ENCODE measurements around the gene DDIT4. TPM values are rescaled to one million over a fixed set of nuclear protein-coding genes. Genes with fewer than 3 reads are reported as not detected.
A peak's percentile ranks its signal among the peaks of the same experiment; 100 is the strongest.

Gene DDIT4
- total RNA-seq, 2 donors from 2014 or later = 45.5 to 147 TPM

- Histone ChIP-seq H3K4me1 (peaks cover 16% of the 10 kb centered on the region), H3K9ac (ENCODE audit: low read depth in 2 of 2, low read length in 2 of 2) (peak overlapping the region; percentile 60 to 83), H3K27me3 (no peaks in the 10 kb centered on the region), H3K36me3 (no peaks in the 10 kb centered on the region), H3K27ac (peak overlapping the region; percentile 90), H3K9me3 (no peaks in the 10 kb centered on the region), H3K4me3 (peak overlapping the region; percentile 48)
- DNase-seq = peak; percentile 46
- TF ChIP-seq, protein P1, sequence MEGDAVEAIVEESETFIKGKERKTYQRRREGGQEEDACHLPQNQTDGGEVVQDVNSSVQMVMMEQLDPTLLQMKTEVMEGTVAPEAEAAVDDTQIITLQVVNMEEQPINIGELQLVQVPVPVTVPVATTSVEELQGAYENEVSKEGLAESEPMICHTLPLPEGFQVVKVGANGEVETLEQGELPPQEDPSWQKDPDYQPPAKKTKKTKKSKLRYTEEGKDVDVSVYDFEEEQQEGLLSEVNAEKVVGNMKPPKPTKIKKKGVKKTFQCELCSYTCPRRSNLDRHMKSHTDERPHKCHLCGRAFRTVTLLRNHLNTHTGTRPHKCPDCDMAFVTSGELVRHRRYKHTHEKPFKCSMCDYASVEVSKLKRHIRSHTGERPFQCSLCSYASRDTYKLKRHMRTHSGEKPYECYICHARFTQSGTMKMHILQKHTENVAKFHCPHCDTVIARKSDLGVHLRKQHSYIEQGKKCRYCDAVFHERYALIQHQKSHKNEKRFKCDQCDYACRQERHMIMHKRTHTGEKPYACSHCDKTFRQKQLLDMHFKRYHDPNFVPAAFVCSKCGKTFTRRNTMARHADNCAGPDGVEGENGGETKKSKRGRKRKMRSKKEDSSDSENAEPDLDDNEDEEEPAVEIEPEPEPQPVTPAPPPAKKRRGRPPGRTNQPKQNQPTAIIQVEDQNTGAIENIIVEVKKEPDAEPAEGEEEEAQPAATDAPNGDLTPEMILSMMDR (IDR thresholded peaks at IDR 0.05) = no peak
- intact Hi-C loops (cut with DNase I) = no loop called here
Observed at GRCh38 chr10:72260976-72261783, 12.5 kb upstream of the DDIT4 start.

GRCh38 chr10:72261784-72262404 lies 11.8 kb upstream of the DDIT4 start:
- TF ChIP-seq, protein P1 (IDR thresholded peaks at IDR 0.05) = no peak
- peak overlapping the region in 1 of 2 donors; percentile 83 for H3K9ac ChIP-seq (ENCODE audit: low read depth in 2 of 2, low read length in 2 of 2)
- no peak overlapping the region for H3K4me3 ChIP-seq

GRCh38 chr10:72263613-72264241 lies 10.0 kb upstream of the DDIT4 start:
- no peak overlapping the region for H3K9ac ChIP-seq (ENCODE audit: low read depth in 2 of 2, low read length in 2 of 2)
- H3K4me3 ChIP-seq = no peak overlapping the region
- H3K27me3 ChIP-seq = no peaks in the 10 kb centered on the region
- DNase-seq = peak; percentile 71
- intact Hi-C loops (cut with DNase I) = no loop called here
- H3K36me3 ChIP-seq = no peaks in the 10 kb centered on the region
- peak overlapping the region; percentile 55 for H3K27ac ChIP-seq
- peaks cover 16% of the 10 kb centered on the region for H3K4me1 ChIP-seq
- no peaks in the 10 kb centered on the region for H3K9me3 ChIP-seq
- TF ChIP-seq, protein P1 (IDR thresholded peaks at IDR 0.05) = no peak

More at GRCh38 chr10:72261784-72262404, 11.8 kb upstream of the DDIT4 start:
- no peaks in the 10 kb centered on the region for H3K9me3 ChIP-seq
- no peaks in the 10 kb centered on the region for H3K36me3 ChIP-seq
- DNase-seq = no peak
- peaks cover 16% of the 10 kb centered on the region for H3K4me1 ChIP-seq
- H3K27ac ChIP-seq = peak overlapping the region; percentile 90
- intact Hi-C loops (cut with DNase I) = no loop called here
- H3K27me3 ChIP-seq = no peaks in the 10 kb centered on the region

DNA sequence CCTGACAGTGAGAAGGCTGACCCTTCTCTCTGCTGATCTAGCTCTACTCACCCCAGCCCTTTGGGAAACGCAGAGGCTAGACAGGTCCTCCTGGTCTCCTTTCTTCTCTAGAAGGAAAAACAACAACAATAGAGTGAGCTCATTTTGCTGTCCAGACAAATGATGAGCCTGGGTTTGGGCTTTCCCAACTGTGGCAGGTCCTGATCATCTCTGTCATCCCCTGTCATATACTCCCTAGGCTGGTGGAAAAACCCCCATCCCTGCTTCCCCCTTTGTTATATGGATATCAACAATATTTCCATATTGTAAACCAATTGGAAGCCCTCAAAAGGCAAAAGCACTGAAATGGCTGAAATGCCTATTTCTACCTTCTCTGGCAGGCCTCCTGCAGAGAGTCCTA lies 9.2 kb upstream of the DDIT4 start:
- intact Hi-C loops (cut with DNase I) = no loop called here
- Histone ChIP-seq H3K9ac (ENCODE audit: low read depth in 2 of 2, low read length in 2 of 2) (no peak overlapping the region), H3K27me3 (no peaks in the 10 kb centered on the region), H3K4me1 (peaks cover 16% of the 10 kb centered on the region), H3K27ac (no peak overlapping the region), H3K9me3 (no peaks in the 10 kb centered on the region), H3K36me3 (no peaks in the 10 kb centered on the region), H3K4me3 (no peak overlapping the region)
- DNase-seq = no peak
- TF ChIP-seq, protein P1 (IDR thresholded peaks at IDR 0.05) = no peak

- intact Hi-C loops (cut with DNase I) = no loop called here
Observed at GRCh38 chr10:72265508-72265907, 8.2 kb upstream of the DDIT4 start.

More at GRCh38 chr10:72265508-72265907, 8.2 kb upstream of the DDIT4 start:
- no peak for DNase-seq
- no peak overlapping the region for H3K9ac ChIP-seq (ENCODE audit: low read depth in 2 of 2, low read length in 2 of 2)
- no peak overlapping the region for H3K4me3 ChIP-seq
- H3K27me3 ChIP-seq = no peaks in the 10 kb centered on the region
- H3K4me1 ChIP-seq = peaks cover 13% of the 10 kb centered on the region
- no peaks in the 10 kb centered on the region for H3K36me3 ChIP-seq
- TF ChIP-seq, protein P1 (IDR thresholded peaks at IDR 0.05) = no peak
- no peaks in the 10 kb centered on the region for H3K9me3 ChIP-seq
- H3K27ac ChIP-seq = no peak overlapping the region
